Measurements from ENCODE around the gene MARCHF10.

DNA sequence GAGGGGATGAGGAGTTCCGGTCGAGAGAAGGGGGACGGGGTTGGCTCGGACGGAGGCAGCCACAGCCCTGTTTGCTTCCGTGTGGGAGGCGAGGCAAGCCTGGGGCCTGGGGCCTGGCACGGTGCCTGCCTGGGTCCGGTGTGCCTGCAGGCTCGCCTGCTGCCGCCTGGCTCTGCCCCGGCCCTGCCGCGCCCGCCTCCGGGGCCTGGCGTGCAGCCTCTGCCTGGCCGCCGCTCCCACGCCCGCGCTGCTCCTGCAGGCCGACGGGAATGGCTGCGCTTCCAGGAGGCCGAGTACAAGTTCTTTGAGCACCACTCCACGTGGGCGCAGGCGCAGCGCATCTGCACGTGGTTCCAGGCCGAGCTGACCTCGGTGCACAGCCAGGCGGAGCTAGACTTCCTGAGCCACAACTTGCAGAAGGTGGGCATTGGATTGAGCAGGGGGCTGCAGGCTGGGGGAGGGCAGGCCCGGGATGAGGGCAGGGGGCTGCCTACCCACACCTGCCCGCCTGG is 127.5 kb downstream of the MARCHF10 start:
- TF ChIP-seq EZH2phosphoT487 (IDR thresholded peaks at IDR 0.05; ENCODE audit: low read depth, severe bottlenecking, unreplicated experiment) = no peak
- TF ChIP-seq, protein P1, sequence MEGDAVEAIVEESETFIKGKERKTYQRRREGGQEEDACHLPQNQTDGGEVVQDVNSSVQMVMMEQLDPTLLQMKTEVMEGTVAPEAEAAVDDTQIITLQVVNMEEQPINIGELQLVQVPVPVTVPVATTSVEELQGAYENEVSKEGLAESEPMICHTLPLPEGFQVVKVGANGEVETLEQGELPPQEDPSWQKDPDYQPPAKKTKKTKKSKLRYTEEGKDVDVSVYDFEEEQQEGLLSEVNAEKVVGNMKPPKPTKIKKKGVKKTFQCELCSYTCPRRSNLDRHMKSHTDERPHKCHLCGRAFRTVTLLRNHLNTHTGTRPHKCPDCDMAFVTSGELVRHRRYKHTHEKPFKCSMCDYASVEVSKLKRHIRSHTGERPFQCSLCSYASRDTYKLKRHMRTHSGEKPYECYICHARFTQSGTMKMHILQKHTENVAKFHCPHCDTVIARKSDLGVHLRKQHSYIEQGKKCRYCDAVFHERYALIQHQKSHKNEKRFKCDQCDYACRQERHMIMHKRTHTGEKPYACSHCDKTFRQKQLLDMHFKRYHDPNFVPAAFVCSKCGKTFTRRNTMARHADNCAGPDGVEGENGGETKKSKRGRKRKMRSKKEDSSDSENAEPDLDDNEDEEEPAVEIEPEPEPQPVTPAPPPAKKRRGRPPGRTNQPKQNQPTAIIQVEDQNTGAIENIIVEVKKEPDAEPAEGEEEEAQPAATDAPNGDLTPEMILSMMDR (IDR thresholded peaks at IDR 0.05; ENCODE audit: poor library complexity) = no peak

Data from hepatocyte (in vitro differentiated cells).